GM23338 (cell line): ENCODE results near the gene BRPF3. TPM values are rescaled to one million over a fixed set of nuclear protein-coding genes. Genes with fewer than 3 reads are reported as not detected.

Experiments
- ATAC-seq: fragments of 200-7000 bp; cut with Tn5 transposase; 3 replicates; pipeline ENCODE4 v1.9.1; 2020
- DNase-seq: peaks from one replicate; pipeline ENCODE4 v3.0.0-alpha.2; 2015; ENCODE audit warnings: low spot score
- H2AFZ ChIP-seq: fragments of 200-600 bp; sonication (generic); 2 replicates; pipeline ENCODE4 v1.8.0; 2016; ENCODE audit warnings: antibody characterized with exemption, mild to moderate bottlenecking, moderate library complexity
- H3F3A ChIP-seq: fragments of 200-600 bp; sonication (generic); replicated peaks from 2 replicates; pipeline ENCODE4 v1.8.0; 2017; ENCODE audit warnings: antibody characterized with exemption, mixed run types, low read depth
- H3K27ac ChIP-seq: fragments of 200-600 bp; sonication (generic); 2 replicates; pipeline ENCODE4 v1.6.1; 2016; ENCODE audit warnings: low read depth
- H3K27me3 ChIP-seq: fragments of 200-600 bp; sonication (generic); 2 replicates; pipeline ENCODE4 v1.8.0; 2016; ENCODE audit warnings: mild to moderate bottlenecking, mixed run types, moderate library complexity; ENCODE audit not compliant: insufficient read depth
- H3K36me3 ChIP-seq: fragments of 200-600 bp; sonication (generic); 2 replicates; pipeline ENCODE4 v1.8.0; 2016; ENCODE audit warnings: mild to moderate bottlenecking; ENCODE audit not compliant: insufficient read depth
- H3K4me1 ChIP-seq: fragments of 200-600 bp; sonication (generic); 2 replicates; pipeline ENCODE4 v1.8.0; 2016; ENCODE audit warnings: mild to moderate bottlenecking, moderate library complexity; ENCODE audit not compliant: insufficient read depth
- H3K4me2 ChIP-seq: fragments of 200-600 bp; sonication (generic); 2 replicates; pipeline ENCODE4 v1.7.1; 2017; ENCODE audit warnings: mixed run types
- H3K4me3 ChIP-seq: fragments of 200-600 bp; sonication (generic); 2 replicates; pipeline ENCODE4 v1.6.1; 2016; ENCODE audit warnings: mixed run types
- H3K79me2 ChIP-seq: fragments of 200-600 bp; sonication (generic); replicated peaks from 2 replicates; pipeline ENCODE4 v1.8.0; 2017; ENCODE audit warnings: mild to moderate bottlenecking; ENCODE audit not compliant: insufficient read depth
- H3K9me2 ChIP-seq: fragments of 200-600 bp; sonication (generic); 2 replicates; pipeline ENCODE4 v1.8.0; 2017; ENCODE audit not compliant: insufficient read depth
- H4K20me1 ChIP-seq: fragments of 200-600 bp; sonication (generic); replicated peaks from 2 replicates; pipeline ENCODE4 v1.8.0; 2017; ENCODE audit warnings: mild to moderate bottlenecking; ENCODE audit not compliant: insufficient read depth
- H3K27ac Mint-ChIP-seq: 2 replicates; pipeline ENCODE4 v1.8.0; 2020; ENCODE audit warnings: inconsistent platforms, mild to moderate bottlenecking, moderate library complexity, mixed read lengths
- H3K27me3 Mint-ChIP-seq: 3 replicates; pipeline ENCODE4 v1.8.0; 2022; ENCODE audit warnings: low read depth, mild to moderate bottlenecking, moderate library complexity, mixed read lengths, inconsistent platforms; ENCODE audit not compliant: insufficient read depth, poor library complexity
- H3K36me3 Mint-ChIP-seq: 3 replicates; pipeline ENCODE4 v1.8.0; 2021; ENCODE audit warnings: low read depth, mild to moderate bottlenecking, inconsistent platforms, moderate library complexity, mixed read lengths
- H3K4me1 Mint-ChIP-seq: 3 replicates; pipeline ENCODE4 v1.8.0; 2020; ENCODE audit warnings: mild to moderate bottlenecking, inconsistent platforms, mixed read lengths
- H3K4me3 Mint-ChIP-seq: 3 replicates; pipeline ENCODE4 v1.8.0; 2021; ENCODE audit warnings: moderate library complexity, mild to moderate bottlenecking, inconsistent platforms, mixed read lengths
- H3K9me3 Mint-ChIP-seq: 3 replicates; pipeline ENCODE4 v1.8.0; 2020; ENCODE audit warnings: moderate library complexity, mild to moderate bottlenecking, inconsistent platforms, mixed read lengths
- ETS1 ChIP-seq: IDR thresholded peaks from 2 replicates; pipeline ENCODE4 v1.6.1; 2016; ENCODE audit warnings: antibody characterized with exemption
- EZH2 ChIP-seq: fragments of 200-600 bp; sonication (generic); IDR thresholded peaks from one replicate; pipeline ENCODE4 v1.8.0; 2017; ENCODE audit warnings: antibody characterized with exemption, mild to moderate bottlenecking, low read depth; ENCODE audit not compliant: unreplicated experiment
- EZH2phosphoT487 ChIP-seq: fragments of 200-600 bp; sonication (generic); IDR thresholded peaks from one replicate; pipeline ENCODE4 v1.8.1; 2018; ENCODE audit warnings: antibody characterized with exemption; ENCODE audit not compliant: unreplicated experiment
- JUNB ChIP-seq: IDR thresholded peaks from one replicate; pipeline ENCODE4 v1.6.1; 2016; ENCODE audit warnings: antibody characterized with exemption; ENCODE audit not compliant: unreplicated experiment
- NANOG ChIP-seq: IDR thresholded peaks from 2 replicates; pipeline ENCODE4 v1.6.1; 2016; ENCODE audit warnings: antibody characterized with exemption, borderline replicate concordance
- POLR2AphosphoS5 ChIP-seq: IDR thresholded peaks from 2 replicates; pipeline ENCODE4 v1.6.1; 2016; ENCODE audit warnings: antibody characterized with exemption, low read depth
- REST ChIP-seq: IDR thresholded peaks from one replicate; pipeline ENCODE4 v1.6.1; 2018; ENCODE audit warnings: antibody characterized with exemption; ENCODE audit not compliant: unreplicated experiment
- ZNF114 ChIP-seq: fragments of 250-450 bp; sonication (Bioruptor Pico); IDR thresholded peaks from 2 replicates; pipeline ENCODE4 v1.5.0; 2020; ENCODE audit warnings: mild to moderate bottlenecking, moderate library complexity
- ZNF331 ChIP-seq: fragments of 250-450 bp; sonication (Bioruptor Pico); IDR thresholded peaks from 2 replicates; pipeline ENCODE4 v1.5.0; 2020; ENCODE audit warnings: low read depth, mild to moderate bottlenecking, moderate library complexity
- ZNF462 ChIP-seq: fragments of 250-450 bp; sonication (Bioruptor Pico); IDR thresholded peaks from 2 replicates; pipeline ENCODE4 v1.5.0; 2020; ENCODE audit warnings: mild to moderate bottlenecking, moderate library complexity
- polyA plus RNA-seq: library from polyadenylated mRNA; unstranded; fragments of >200 nt; fragmentation: Nextera tagmentation; extraction: Ambion mirVana; gene quantifications from 2 replicates; pipeline ENCODE4 v1.2.1, GENCODE V29; 2016
- total RNA-seq: library from RNA; depleted of rRNA; stranded (reverse); fragments of >200 nt; shearing (Covaris generic); gene quantifications from 2 replicates; pipeline ENCODE4 v1.2.3, GENCODE V29; 2014

Gene BRPF3
- total and polyA plus RNA-seq, 2 experiments from 2014 or later: 11.8 to 33.2 TPM

GRCh38 chr6:36186199-36186598, 10.3 kb upstream of the BRPF3 start (continued):
- TF ChIP-seq EZH2 (no peak), POLR2AphosphoS5 (no peak), REST (no peak), EZH2phosphoT487 (no peak), ETS1 (no peak)

GRCh38 chr6:36187446-36187845, 9.1 kb upstream of the BRPF3 start:
- Histone ChIP-seq H2AFZ (no peak overlapping the region), H3K36me3 (no peaks in the 10 kb centered on the region), H3F3A (no peaks in the 10 kb centered on the region), H3K27me3 (no peaks in the 10 kb centered on the region), H3K4me2 (no peak overlapping the region), H4K20me1 (no peaks in the 10 kb centered on the region), H3K79me2 (no peaks in the 10 kb centered on the region), H3K9me2 (no peaks in the 10 kb centered on the region), H3K4me1 (no peaks in the 10 kb centered on the region), H3K4me3 (no peak overlapping the region), H3K27ac (no peak overlapping the region)
- no peak overlapping the region for H3K4me3 Mint-ChIP-seq
- H3K4me1 Mint-ChIP-seq: peaks cover 5% of the 10 kb centered on the region
- DNase-seq (no peak), ATAC-seq (no peak)
- H3K27ac Mint-ChIP-seq: no peak overlapping the region
- H3K9me3 Mint-ChIP-seq: no peaks in the 10 kb centered on the region
- no peaks in the 10 kb centered on the region for H3K36me3 Mint-ChIP-seq
- TF ChIP-seq JUNB (no peak), ZNF331 (CRISPR knock-in tag) (no peak), EZH2 (no peak), ZNF114 (CRISPR knock-in tag) (no peak), POLR2AphosphoS5 (no peak), REST (no peak), NANOG (no peak), ZNF462 (CRISPR knock-in tag) (no peak)
- no peaks in the 10 kb centered on the region for H3K27me3 Mint-ChIP-seq
